Astrocyte of the spinal cord (primary cell): Measurements from ENCODE around the gene TRPM3.
"Not testable (repeated sequence)": the region's sequence is repeated elsewhere in the genome, so short reads cannot be mapped to it uniquely, and the experiment has no call there.

Source experiments
- DNase-seq: peaks from one replicate; pipeline ENCODE4 v3.0.0; 2011; ENCODE audit warnings: low read depth, low spot score
- H3K4me3 ChIP-seq: 2 replicates; pipeline ENCODE4 v1.5.1; 2011; ENCODE audit warnings: low read depth, mild to moderate bottlenecking, low read length, moderate library complexity
- in situ Hi-C: cut with HindIII; loops from 2 replicates; pipeline ENCODE4 v1.10.0; 2017; ENCODE audit warnings: low sequenced_read_pairs
- TF ChIP-seq, protein P1 (sequence below): IDR thresholded peaks from 2 replicates; pipeline ENCODE4 v1.5.1; 2012; ENCODE audit warnings: low read depth, mild to moderate bottlenecking, low read length, inconsistent platforms

The TRPM3 gene

DNA sequence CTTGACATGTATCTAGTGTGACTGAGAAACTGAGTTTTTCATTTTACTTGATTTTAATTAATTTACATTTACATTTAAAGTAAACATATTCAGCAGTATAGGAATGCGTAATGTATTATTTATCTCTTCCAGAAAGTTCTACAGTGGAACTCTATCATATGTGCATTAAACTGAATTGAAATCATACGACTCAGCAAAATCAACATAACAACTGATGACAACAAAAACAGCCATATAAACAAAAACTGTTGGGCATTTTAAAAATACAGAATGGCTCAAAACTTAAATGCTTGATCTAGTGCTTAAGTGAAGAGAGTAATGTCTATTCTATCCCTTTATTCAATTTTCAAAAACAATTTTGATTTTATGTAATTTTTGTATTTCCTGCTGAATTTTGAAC lies 134.4 kb downstream of the TRPM3 start:
- DNase-seq, result no peak
- in situ Hi-C loops, result no loop called here
- no peak overlapping the region for H3K4me3 ChIP-seq
- TF ChIP-seq, protein P1, sequence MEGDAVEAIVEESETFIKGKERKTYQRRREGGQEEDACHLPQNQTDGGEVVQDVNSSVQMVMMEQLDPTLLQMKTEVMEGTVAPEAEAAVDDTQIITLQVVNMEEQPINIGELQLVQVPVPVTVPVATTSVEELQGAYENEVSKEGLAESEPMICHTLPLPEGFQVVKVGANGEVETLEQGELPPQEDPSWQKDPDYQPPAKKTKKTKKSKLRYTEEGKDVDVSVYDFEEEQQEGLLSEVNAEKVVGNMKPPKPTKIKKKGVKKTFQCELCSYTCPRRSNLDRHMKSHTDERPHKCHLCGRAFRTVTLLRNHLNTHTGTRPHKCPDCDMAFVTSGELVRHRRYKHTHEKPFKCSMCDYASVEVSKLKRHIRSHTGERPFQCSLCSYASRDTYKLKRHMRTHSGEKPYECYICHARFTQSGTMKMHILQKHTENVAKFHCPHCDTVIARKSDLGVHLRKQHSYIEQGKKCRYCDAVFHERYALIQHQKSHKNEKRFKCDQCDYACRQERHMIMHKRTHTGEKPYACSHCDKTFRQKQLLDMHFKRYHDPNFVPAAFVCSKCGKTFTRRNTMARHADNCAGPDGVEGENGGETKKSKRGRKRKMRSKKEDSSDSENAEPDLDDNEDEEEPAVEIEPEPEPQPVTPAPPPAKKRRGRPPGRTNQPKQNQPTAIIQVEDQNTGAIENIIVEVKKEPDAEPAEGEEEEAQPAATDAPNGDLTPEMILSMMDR, result no peak

DNA sequence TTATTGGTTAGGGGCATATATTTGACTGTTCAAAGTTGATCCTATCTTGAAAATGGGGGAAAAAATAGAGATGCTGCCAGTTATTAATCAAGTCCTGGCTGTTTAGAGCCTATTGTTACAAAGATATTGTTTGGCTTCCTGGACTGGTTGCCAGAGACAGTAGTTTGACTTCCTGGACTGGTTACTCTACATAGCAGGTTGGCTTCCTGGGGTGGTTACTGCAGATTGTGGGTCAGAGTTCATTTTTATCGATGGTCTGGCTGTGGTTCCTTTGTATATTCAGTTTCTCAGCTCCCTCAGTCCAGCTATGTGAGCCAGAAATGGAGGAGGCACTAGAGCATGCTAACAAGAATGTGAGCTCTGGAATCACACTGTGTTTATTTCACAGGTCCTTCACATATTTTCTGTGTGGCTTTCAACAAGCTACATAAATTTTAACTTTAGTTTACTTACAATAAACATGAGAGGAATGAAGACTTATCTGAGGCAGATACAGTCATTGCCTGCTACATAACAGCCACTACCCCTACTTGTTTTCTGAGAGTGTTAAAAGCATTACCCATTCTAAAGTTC lies 137.6 kb downstream of the TRPM3 start:
- in situ Hi-C loops, result no loop called here
- no peak for DNase-seq
- H3K4me3 ChIP-seq, result no peak overlapping the region
- TF ChIP-seq, protein P1, result no peak

DNA sequence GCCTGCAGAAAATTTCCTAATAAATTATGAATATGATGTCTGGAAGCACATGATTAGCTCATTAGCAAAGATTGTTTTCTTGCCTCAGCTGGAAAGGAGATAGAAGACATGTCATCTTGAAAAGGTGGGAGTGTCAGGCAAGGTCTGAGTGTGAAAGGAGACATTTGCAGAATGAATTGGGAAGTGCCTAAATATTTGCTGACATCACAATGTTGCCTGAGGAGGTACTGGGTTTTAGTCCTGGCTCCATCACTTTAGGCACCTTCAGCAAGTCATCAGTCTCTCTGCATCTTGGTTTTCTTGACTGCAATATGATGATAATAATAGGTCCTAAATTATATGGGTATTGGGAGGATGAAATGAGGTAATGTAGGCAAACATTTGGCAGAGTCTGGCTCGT lies 140.1 kb downstream of the TRPM3 start:
- no peak overlapping the region for H3K4me3 ChIP-seq
- in situ Hi-C loops, result no loop called here
- no peak for DNase-seq
- TF ChIP-seq, protein P1, result no peak

- no peak overlapping the region for H3K4me3 ChIP-seq
- TF ChIP-seq, protein P1, result no peak
- in situ Hi-C loops, result no loop called here
- DNase-seq, result no peak
Observed at GRCh38 chr9:70979966-70980365, 141.5 kb downstream of the TRPM3 start.

DNA sequence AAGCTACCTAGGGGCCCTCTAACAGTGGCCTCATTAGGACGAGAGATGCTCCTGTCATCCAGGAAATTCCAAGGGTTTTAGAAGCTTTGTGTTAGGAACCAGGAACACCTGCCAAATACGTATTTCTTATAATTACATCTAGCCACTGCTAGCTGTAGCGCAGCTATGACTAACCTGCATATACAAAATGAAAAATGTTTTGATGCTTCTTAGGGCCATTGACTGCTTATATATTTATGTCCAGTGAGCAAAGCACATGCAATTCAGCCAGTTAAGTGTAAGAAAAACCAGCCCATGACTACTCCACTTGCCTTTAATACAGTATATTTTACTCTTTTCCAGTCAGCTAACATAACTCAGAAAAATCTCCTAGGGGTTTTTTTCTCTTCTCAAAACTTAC lies 143.3 kb downstream of the TRPM3 start:
- DNase-seq, result no peak
- in situ Hi-C loops, result no loop called here
- TF ChIP-seq, protein P1, result no peak
- H3K4me3 ChIP-seq, result no peak overlapping the region

- TF ChIP-seq, protein P1, result no peak
- H3K4me3 ChIP-seq, result no peak overlapping the region
- no peak for DNase-seq
- in situ Hi-C loops, result no loop called here
Observed at GRCh38 chr9:70975821-70976220, 145.6 kb downstream of the TRPM3 start.

GRCh38 chr9:70971723-70972122 lies 149.7 kb downstream of the TRPM3 start:
- DNase-seq, result no peak
- in situ Hi-C loops, result no loop called here
- no peak overlapping the region for H3K4me3 ChIP-seq
- TF ChIP-seq, protein P1, result no peak

DNA sequence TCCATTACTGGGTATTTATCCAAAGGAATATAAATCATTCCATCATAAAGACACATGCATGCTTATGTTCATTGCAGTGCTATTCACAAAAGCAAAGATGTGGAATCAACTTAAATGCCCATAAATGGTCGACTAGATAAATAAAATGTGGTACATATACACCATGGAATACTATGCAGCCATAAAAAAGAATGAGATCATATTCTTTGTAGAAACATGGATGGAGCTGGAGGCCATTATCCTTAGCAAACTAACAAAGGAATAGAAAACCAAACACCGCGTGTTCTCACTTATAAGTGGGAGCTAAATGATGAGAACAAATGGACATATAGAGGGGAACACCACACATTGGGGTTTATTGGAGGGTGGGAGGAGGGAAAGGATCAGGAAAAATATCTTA lies 155.0 kb downstream of the TRPM3 start:
- H3K4me3 ChIP-seq, in situ Hi-C loops, DNase-seq: not testable (repeated sequence)
